HepG2 (cell line): ENCODE measurements around the gene NEU1.

Source experiments
- TF ChIP-seq, protein P1 (sequence below): sonication (generic); formaldehyde crosslinking; IDR thresholded peaks from 2 replicates; pipeline ENCODE4 v1.8.1; 2023; ENCODE audit warnings: mild to moderate bottlenecking, missing genetic modification reagents, borderline replicate concordance
- TF ChIP-seq, protein P2 (sequence below): sonication (generic); formaldehyde crosslinking; conservative IDR thresholded peaks from 2 replicates; pipeline ENCODE4 v1.4.0; 2020; ENCODE audit warnings: missing genetic modification reagents

DNA sequence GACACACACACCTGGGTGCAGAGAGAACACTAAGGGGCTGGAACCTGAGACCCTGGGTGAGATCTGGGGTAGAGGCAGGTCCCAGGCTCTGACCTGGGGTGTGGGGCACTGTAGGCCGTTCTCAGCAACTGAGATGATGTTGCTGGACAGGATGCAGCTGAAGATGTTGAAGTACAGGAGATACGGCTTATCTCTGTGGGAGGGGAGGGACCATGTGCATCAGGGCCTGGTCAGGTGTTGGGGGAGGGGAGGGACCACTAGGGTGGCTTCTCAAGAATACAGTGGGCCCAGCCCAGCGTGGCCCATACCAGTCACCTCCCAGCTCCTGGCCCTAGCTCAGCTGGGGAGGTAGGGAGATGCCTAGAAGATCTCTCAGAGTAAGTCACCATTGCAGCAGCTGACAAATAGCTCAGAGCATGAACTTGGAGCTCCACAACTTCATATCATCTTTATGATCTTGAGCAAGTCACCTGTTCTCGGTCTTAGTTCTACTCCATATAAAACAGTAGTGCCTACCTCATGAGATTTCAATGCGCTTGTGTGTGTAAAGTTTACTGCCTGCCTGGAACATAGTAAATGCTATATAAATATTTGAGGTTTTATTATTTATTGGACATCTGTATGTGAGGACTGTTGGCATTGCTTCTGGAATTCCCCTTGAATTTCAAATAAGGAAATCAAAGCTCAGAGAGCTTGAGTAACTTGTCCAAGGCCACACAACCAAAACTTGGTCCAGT lies 12.4 kb upstream of the NEU1 start:
- TF ChIP-seq, protein P1, sequence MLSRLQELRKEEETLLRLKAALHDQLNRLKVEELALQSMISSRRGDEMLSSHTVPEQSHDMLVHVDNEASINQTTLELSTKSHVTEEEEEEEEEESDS (CRISPR knock-in tag), result no peak
- TF ChIP-seq, protein P2, sequence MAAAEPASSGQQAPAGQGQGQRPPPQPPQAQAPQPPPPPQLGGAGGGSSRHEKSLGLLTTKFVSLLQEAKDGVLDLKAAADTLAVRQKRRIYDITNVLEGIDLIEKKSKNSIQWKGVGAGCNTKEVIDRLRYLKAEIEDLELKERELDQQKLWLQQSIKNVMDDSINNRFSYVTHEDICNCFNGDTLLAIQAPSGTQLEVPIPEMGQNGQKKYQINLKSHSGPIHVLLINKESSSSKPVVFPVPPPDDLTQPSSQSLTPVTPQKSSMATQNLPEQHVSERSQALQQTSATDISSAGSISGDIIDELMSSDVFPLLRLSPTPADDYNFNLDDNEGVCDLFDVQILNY (CRISPR knock-in tag), result no peak
